NCI-H187 treated with DMSO at 0.1 percent for 48 hours (cell line): ENCODE results near the gene POU2AF3.
A peak's percentile ranks its signal among the peaks of the same experiment; 100 is the strongest.
"Not testable (repeated sequence)": the region's sequence is repeated elsewhere in the genome, so short reads cannot be mapped to it uniquely, and the experiment has no call there.

ENCODE experiments used
- DNase-seq: peaks from one replicate; lab custom pipeline; 2025; lab: John Stamatoyannopoulos, UW

POU2AF3 gene

GRCh38 chr11:111301004-111301841 lies 2.9 kb downstream of the POU2AF3 start:
- DNase-seq, result no peak

GRCh38 chr11:111301842-111302118 lies 3.4 kb downstream of the POU2AF3 start:
- no peak for DNase-seq

- peak; percentile 76 for DNase-seq
These were observed 4.0 kb downstream of the POU2AF3 start for GRCh38 chr11:111302298-111302697.

GRCh38 chr11:111303461-111303860 lies 5.1 kb downstream of the POU2AF3 start:
- DNase-seq, result peak; percentile 37

GRCh38 chr11:111305162-111305802 lies 6.9 kb downstream of the POU2AF3 start:
- DNase-seq, result no peak

GRCh38 chr11:111305876-111306275 lies 7.5 kb downstream of the POU2AF3 start:
- no peak for DNase-seq

- DNase-seq, result no peak
These were observed 8.0 kb downstream of the POU2AF3 start for GRCh38 chr11:111306321-111306720.

- peak; percentile 67 for DNase-seq
These were observed 9.2 kb downstream of the POU2AF3 start for GRCh38 chr11:111307472-111308108.

GRCh38 chr11:111308140-111308539 lies 9.8 kb downstream of the POU2AF3 start:
- DNase-seq, result no peak

- no peak for DNase-seq
These were observed 11.0 kb downstream of the POU2AF3 start for GRCh38 chr11:111309215-111309915.

- DNase-seq, result peak; percentile 56
These were observed 11.7 kb downstream of the POU2AF3 start for GRCh38 chr11:111310088-111310487.

- no peak for DNase-seq
These were observed 12.4 kb downstream of the POU2AF3 start for GRCh38 chr11:111310723-111311122.

GRCh38 chr11:111312076-111312475 lies 13.7 kb downstream of the POU2AF3 start:
- no peak for DNase-seq

- no peak for DNase-seq
These were observed 20.9 kb downstream of the POU2AF3 start for GRCh38 chr11:111319296-111319695.

GRCh38 chr11:111320199-111320598 lies 21.9 kb downstream of the POU2AF3 start:
- DNase-seq, result not testable (repeated sequence)

- no peak for DNase-seq
These were observed 22.6 kb downstream of the POU2AF3 start for GRCh38 chr11:111320728-111321568.

- DNase-seq, result no peak
These were observed 24.2 kb downstream of the POU2AF3 start for GRCh38 chr11:111322534-111322933.

GRCh38 chr11:111324277-111324720 lies 26.0 kb downstream of the POU2AF3 start:
- DNase-seq, result no peak

GRCh38 chr11:111325259-111325658 lies 26.9 kb downstream of the POU2AF3 start:
- no peak for DNase-seq

GRCh38 chr11:111326824-111327223 lies 28.5 kb downstream of the POU2AF3 start:
- no peak for DNase-seq

GRCh38 chr11:111327908-111328624 lies 29.7 kb downstream of the POU2AF3 start:
- DNase-seq, result no peak
